ENCODE results near the gene CAD.

Gene CAD

DNA sequence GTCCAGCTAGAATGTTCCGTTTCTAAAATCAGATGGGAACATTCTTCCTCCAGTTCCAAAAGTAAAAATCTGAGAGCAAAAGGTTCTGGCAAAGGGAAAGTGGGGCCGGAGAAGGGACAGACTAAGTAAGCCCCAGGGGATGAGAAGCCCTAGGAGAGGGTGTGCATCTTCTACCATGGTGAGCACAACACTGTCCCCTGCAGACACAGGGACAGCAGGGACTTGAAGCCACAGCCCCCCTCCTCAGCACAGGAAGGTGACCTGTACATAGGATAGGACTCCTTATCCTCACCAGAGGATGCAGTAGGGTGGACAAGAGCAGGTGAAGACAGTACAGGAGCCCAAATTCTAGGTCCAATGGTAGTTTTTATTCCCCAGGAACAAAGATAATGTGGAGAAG is 17.9 kb upstream of the CAD start:
- no peak for DNase-seq

DNA sequence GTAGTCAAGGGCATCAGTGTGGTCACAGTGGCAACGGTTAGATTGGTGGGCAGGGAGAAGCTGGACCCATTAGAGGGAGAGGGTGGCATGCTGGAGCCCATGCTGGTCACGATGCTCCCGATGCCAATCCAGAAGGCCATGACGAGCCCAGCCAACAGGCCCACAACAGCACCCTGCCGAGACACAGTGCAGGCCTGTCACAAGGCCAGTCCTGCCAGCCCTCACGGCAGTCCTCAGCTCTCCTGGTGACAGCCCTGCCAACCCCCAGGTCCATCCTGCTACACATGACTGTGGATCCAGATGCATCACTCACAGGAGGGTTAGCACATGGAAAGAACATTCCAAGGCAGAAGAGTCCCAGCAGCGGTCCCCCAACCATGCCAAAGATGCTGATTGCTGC is 15.5 kb upstream of the CAD start:
- no peak for DNase-seq

DNA sequence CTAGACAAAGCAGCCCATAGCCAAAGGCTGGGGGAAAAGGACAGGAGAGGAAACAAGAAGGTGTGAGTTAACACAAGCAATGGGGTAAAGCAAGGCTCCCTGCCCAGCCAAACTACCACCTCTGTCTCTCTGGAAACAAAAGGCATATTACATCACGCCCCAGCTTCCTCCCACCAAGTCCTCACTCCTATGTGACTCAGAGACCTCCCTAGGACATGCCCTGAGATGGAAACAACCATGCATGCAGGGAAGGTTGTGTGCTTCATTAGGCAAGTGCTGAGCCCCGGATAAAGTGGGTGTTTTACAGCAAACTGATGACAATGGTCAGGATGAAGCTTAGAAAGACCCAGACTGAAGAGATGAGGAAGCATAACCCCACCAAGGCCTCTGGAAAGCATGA is 14.3 kb upstream of the CAD start:
- no peak for DNase-seq

DNA sequence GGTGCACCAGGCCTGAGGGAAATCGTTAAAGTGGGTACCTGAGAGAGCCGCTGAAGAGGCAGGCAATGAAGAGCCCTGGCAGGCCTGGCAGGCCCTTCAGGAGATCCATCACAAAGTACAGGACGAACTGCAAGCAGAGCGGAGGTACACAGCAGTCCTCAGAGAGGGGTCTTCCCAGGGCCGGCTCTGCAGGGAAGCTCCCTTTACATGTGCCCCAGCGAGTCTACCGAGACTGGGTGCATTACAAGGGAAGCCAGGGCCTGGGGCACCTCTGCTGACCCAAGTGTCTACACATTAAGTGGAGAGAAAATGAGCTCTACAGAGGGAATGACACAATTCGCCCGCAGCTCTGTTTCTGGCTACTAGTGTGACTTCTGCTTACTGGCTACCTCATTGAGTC is 13.4 kb upstream of the CAD start:
- no peak for DNase-seq

DNA sequence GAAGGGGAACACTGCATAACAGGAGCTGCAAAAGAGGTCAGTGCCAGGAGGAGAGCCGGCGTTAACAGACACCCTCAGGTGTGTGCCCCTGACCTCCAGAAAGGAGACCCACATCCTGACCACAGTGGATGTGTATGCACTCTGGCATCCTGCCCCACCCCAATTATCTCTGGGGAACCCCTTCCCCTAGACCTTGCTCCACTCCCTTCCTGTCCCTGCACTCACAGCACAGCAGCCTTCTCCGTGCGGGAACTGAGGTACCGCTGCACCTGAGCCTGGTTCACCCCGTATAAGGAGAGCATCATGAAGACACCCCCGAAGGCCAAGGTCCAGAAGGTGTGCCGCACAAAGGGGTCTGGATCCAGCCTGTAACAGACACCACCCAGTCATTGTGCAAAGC is 12.6 kb upstream of the CAD start:
- no peak for DNase-seq

DNA sequence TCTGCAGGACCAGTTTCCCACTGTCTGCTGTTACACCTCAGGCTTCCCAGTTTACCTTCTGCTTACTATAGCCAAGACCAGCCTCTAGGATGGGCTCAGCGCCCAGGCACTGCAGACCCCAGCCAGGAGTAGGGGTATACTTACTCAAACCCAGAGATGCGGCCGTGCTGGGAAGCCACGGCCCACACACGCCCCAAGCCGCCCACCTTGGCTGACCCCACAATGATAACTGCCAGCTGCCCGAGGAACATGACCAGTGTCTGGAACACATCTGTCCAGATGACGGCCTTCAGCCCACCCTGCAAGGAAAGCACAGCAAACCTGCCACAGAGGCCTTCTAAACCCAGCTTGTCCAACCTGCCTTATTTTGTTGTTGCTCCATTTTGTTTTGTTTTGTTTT is 12.0 kb upstream of the CAD start:
- no peak for DNase-seq

DNA sequence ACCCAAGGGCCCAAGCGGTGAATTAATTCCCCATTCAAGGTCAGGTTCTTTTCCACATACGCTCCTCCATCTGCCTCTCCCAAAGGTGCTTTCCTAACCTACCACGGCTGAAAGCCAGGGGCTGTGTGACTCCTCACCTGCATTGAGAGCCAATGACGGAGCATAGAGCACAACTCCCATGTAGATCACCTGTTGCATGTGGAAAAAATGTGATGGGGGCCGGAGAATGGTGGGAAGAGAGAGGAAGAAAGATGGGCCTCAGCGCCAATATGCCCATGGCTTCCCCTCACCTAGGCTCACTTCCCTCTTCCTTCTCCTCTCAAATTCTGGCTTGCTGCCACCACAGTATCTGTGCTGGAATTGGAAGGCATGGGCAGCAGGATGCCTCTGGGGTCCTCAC is 10.8 kb upstream of the CAD start:
- DNase-seq: no peak

DNA sequence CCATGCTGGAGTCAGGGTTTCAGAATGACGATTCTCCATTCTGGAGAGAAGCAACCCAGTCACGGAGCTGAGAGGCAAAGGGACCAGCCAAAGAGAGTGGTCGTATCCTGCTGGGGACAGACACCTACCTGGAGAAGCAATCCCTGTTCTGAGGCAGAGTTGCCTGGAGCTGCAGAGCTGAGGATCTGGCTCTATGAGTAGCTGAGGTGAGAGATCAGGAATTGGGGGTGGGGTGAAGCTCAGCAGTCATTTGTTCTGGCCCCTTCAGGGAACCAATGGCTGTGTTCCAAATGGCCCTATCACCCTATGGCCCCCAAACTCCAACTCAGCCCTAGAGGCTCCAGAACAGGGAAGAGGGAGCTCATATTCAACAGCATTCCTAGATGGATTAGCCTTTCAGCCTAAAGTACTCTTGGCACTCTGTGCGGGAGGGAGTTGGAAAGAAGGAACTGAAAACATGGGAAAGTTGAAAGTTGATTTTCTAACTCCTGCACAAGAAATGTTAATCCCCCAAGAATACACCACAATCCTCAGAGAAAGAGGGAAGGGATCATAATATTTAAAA is 8.6 kb upstream of the CAD start:
- no peak for DNase-seq

DNA sequence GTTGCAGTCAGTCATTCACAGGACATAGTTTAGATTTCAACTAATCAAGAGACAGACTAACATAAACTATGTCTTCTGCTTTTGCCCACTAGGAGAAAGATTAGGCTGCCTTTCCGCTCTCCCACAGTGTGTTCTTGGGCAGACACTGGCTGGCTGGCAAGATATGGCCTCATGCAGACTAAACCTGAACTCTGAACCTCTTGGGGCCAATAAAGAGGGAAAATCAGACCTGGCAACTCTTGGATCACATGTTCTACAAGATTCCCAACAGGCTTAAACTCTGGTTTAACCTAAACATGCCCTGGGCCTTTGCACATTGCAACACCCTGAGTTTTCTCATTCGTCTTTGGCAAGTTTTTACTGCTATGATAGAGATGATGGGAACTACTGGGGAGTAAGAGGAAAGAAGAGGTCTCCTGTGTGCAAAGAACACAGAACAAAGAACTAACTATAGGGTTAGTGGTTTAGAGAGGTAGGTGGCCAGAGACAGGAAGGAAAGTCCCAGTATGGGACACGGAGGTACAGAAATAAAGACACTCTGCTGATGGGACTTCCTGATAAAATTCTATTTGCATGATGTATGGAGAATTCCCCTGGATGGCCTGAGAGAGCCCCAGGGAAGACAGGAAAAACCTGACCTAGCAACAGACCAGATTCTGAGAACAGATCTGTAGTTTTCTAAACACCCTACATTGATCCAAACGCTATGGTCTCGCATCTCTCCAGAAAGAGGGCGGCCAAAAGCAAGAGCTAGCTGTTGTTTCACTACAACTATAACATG is 7.4 kb upstream of the CAD start:
- DNase-seq: no peak

DNA sequence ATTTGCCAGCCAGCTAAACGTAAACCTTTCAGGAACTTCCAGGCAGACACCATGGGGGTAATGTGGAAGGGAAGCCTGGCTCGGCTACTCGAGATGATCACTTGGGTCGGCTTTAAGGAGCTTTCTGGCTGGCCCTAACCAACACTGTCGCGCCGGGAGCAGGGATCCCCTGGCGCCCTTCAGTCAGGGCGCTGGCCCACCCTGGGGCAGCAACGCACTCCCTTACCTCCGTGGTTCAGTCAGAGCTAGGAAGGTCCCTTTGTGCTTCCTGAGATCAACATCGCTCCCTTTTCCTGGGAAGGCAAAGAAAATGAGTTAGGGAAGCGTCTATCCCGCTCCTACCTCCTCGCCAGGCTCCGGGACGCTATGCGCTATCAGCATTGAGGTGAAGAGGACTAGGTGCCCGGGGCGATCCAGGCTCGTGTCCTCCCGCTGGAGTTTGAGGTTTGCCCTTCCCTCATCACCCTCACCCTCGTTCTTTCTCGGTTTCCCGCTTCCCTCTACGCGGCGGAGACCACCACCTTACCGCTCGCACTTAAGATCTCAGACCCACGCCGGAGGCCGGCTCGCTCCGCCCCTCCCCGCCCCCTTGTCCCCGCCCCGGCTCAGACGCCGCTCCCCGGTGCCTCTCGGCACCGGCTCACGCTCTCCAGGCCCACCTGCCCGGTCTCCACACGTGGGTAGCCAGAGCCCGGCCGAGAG is 5.8 kb upstream of the CAD start:
- DNase-seq: no peak

DNA sequence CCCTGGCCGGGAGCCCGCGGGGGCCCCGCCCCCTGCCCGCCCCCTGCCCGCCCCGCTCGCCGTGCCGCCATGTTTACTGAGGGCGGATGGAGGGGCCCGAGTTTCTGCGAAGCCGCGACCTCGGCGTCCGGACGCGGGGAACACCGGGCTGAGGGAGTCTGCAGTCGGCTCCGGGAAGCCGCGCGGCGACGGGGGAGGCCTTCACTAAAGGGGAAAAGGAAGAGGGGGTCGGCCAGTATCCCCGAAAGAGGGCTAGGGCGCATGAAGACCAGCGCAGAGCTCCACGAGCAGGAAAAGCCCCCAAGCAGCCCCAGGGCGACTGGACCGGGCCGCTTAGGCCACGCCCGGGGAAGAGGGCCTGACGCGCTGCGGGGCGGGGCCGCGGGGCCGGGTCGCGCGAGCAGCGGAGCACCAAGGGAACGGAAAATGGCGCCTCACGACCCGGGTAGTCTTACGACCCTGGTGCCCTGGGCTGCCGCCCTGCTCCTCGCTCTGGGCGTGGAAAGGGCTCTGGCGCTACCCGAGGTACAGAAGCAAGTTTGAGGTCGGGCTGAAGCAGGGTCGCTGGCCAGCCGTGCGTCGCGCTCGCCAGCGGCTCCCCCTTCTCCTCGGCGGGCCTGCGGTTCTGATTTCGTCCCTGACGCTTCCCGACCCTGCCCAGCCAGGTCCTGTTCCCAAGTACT is 5.1 kb upstream of the CAD start, which contains the start of the genes ATRAID and SLC5A6:
ATRAID (plus strand) TSS at position 99 of the 683 bp plus-strand sequence; CDS start at position 427, 328 bp downstream.
SLC5A6 (minus strand) TSS at position 326 of the 683 bp plus-strand sequence. CDS start 4,618 bp downstream, outside the sequence.
- DNase-seq: peak; percentile 76

DNA sequence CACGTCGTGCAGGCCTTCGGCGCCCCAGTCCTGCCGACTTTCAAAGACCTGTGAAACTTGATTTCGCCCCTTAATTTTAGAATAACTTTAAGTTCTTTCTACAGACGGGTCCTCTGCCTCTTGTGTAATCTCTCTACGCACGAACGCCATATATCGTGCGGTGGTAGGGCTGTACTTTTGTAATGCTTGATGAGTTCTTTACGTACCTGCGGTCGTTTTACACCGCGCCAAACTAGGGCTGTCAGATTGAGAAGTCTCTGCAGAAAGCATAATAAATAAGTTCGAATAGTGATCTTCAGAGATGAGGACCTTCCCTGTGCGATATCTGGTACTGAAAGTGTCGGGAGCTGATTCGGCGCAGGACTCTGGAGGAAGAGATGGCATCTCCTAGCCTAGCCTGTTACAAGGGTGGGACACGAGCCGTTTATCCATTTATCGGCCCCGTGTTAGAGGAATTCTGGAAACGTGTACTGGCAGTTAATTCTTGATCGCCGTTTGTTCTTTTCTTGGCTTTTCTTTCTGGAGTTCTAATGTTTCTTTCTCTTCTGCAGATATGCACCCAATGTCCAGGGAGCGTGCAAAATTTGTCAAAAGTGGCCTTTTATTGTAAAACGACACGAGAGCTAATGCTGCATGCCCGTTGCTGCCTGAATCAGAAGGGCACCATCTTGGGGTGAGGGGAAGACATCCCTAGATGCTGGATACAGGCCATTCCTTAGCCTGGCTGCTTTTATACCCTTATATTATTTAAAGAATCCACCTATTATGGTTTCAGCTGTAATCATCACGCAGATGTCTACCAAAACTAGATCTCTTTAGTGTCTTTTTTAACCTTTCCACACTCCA is 4.3 kb upstream of the CAD start:
- no peak for DNase-seq

DNA sequence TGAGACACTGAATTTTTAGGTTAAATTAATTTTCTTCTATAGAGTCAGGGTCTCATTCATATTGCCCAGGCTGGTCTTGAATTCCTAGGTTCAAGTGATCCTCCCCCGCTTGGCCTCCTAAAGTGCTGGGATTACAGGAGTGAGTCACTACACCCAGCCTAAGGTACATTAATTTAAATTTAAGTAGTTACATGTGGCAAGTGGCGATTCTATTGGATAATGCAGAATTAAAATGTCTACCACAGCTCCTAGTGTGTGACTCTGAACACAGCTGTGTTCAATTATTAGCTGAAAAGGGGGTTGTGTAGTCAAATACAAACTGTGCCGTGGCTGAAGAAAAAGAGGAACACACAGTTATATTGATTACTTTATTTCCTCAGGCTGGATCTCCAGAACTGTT is 2.2 kb upstream of the CAD start:
- DNase-seq: no peak

DNA sequence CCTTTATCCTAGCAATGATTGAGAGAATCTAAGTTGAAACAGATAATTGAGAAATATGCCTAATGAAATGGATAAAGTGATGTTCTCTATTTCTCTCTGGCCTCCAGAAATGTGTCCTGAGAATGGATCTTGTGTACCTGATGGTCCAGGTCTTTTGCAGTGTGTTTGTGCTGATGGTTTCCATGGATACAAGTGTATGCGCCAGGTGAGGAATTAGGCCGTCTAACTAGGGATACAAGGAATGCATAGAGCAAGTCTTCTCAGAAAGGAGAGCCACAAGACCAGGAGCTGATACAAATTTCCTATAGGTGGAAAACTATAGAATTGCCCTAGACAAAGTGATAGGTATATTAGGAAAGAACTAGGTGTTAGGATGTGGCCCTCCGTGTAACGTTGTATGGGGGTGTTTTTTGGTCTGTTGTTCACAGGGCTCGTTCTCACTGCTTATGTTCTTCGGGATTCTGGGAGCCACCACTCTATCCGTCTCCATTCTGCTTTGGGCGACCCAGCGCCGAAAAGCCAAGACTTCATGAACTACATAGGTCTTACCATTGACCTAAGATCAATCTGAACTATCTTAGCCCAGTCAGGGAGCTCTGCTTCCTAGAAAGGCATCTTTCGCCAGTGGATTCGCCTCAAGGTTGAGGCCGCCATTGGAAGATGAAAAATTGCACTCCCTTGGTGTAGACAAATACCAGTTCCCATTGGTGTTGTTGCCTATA is 592 bp upstream of the CAD start:
- DNase-seq: no peak

DNA sequence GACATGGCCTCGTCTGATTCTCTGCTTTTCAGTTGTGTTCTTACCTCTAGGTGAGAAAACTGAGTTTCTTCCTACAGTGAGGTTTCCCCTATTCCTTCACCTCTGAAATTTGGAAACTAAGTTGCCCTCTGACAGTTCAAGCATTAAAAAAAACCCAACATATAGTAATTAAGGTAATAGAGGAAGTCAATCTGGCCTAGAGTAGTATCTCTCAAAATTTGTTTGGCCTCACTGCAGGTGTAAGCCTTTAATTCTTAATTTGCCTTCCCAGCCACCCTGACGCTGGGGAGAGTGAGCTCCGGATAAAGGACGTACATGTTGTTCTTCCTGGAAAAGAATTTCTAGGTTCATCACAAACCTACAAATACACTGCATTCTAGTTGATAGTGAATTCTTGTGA is 1.4 kb downstream of the CAD start:
- DNase-seq: no peak

DNA sequence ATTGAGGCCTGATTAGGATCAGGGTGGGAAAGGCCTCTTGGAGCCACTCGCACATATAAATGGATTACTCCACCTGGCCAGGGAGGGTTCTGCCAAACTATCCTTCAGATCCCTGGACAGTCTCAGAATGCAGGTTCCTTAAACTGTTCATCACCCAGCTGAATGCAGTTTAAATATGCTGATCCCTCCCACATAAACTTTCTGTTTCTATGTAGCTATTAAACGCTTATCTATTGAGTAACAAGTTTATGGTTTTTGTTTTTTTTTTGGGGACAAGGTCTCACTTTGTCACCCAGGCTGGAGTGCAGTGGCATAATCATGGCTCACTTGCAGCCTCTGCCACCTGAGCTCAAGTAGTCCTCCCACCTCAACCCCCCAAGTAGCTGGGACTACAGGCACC is 1.9 kb downstream of the CAD start:
- no peak for DNase-seq

DNA sequence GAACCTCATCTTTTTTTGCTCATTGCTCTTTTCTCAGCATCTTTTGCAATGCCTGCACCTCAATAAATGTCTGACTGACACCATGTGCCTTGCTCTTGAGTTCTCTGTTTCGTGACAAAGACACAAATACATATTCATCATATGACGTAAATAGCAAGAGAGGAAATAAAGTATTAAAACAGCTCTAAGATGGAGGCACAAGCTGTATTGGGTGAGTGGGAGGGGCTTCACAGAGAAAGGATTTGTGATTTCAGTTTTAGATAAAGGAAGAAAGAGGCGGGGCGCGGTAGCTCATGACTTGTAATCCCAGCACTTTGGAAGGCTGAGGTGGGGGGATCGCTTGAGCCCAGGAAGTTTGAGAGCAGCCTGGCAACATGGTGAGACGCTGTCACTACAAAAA is 2.9 kb downstream of the CAD start:
- DNase-seq: no peak

DNA sequence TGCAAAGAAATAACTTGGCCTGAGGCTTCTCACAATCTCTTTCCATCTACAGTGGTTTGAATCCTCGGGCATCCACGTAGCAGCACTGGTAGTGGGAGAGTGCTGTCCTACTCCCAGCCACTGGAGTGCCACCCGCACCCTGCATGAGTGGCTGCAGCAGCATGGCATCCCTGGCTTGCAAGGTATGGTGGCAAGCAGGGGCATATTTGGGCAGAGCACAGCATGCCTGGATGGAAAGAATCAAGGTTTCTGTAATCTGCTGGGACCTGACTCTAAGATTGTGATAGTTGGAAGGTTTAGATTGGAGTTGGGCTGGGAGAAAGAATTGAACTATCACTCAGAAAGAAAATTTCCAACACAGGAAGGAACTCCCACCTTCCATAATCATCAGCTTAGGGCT is 4.0 kb downstream of the CAD start:
- no peak for DNase-seq

DNA sequence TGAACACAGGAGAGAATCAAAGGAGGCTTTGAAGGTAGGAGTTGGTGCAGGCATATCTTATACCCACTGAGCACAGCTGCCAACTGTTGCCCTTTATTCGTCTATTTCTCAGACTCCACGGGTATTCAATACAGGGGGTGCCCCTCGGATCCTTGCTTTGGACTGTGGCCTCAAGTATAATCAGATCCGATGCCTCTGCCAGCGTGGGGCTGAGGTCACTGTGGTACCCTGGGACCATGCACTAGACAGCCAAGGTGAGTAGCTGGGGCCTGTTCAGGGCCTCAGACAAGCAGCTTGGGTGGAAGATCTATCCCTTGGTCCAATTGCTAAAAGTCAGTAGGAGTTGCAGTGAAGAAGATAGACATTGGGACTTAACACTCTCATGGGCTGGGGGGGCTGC is 5.2 kb downstream of the CAD start:
- DNase-seq: no peak

DNA sequence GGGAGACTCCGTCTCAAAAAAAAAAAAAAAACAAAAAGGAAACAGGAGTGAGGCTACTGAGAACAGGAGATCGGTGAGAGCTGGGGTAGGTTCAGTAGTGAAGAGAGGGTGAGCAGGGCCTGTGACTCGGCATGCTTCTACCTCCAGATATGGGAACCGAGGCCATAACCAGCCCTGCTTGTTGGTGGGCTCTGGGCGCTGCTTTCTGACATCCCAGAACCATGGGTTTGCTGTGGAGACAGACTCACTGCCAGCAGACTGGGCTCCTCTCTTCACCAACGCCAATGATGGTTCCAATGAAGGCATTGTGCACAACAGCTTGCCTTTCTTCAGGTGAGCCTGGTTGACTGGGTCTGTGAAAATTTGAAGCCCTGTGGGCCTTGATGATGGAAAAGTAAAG is 6.2 kb downstream of the CAD start:
- no peak for DNase-seq

DNA sequence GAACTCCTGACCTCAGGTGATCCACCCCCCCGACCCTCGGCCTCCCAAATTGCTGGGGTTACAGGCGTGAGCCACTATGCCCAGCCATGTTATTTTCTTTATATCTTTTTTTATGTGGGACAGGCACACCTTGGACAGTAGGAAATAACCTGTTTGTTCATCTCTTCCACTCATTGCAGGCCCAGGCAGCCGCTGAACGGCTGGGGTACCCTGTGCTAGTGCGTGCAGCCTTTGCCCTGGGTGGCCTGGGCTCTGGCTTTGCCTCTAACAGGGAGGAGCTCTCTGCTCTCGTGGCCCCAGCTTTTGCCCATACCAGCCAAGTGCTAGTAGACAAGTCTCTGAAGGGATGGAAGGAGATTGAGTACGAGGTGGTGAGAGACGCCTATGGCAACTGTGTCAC is 8.4 kb downstream of the CAD start:
- no peak for DNase-seq

DNA sequence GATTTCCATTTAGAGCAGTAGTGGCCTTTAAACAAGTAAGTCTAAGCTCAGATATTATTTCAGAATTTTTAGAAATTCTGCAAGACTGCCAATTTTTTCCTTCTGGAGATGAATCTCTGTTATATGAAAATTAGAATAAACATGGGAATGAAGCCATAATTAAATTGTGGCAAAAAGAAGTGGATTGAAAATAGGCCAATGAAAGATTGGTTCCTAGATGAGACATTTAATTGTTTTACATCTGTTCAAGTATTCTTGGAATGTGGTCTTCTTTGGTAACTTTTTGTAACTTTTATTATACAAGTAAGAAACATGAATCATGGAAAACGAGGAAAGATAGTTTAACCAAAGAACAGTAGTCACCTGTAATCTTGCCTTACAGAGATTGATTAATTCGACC is 10.3 kb downstream of the CAD start:
- no peak for DNase-seq

Measured in NK-92 treated with Interleukin-12 subunit alpha and Interleukin-12 subunit beta, amount 100 ng/mL, for 24 hours (cell line).